GM19025 (cell line): Measurements from ENCODE around the gene SMIM36.
A peak's percentile ranks its signal among the peaks of the same experiment; 100 is the strongest.
"Not testable (repeated sequence)": the region's sequence is repeated elsewhere in the genome, so short reads cannot be mapped to it uniquely, and the experiment has no call there.

Experiments
- ATAC-seq: cut with Tn5 transposase; IDR thresholded peaks from one replicate; pipeline ENCODE4 v1.9.1; 2021; ENCODE audit warnings: mild to moderate bottlenecking, low read depth, moderate library complexity; ENCODE audit not compliant: unreplicated experiment

SMIM36 gene

DNA sequence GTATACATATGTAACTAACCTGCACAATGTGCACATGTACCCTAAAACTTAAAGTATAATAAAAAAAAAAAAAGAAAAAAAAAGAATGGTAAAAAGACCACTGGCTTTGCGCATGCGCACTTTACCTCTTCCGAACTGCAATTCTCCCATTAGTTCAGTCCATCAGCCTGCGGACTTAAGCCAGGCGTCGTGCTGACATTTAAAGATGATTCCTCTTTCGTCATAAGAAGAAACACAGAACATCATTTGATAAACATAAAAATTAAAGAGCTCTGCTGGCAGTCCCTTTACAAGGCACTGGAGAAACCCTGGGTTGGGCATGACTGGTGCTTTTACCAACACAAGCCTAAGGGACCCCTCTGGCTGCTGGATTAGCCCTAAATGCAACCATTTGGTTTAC is 3.6 kb downstream of the SMIM36 start:
- ATAC-seq: not testable (repeated sequence)

- not testable (repeated sequence) for ATAC-seq
Measured at GRCh38 chr17:55501626-55502025, 9.6 kb downstream of the SMIM36 start.

DNA sequence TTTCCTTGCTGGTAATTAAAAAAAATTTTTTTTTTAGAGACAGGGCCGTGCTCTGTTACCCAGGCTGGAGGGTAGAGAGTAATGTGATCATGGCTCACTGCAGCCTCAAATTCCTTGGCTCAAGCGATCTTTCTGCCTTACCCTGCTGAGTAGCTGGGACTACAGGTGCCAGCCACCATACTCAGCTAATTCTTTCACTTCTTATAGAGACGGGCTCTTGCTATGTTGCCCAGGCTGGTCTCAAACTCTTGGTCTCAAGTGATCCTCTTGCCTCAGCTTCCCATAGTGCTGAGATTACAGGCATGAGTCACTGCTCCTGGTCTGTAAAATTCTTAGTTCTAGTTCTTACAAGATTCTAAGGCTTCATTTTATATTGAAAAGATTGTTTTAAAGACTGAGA is 11.1 kb downstream of the SMIM36 start:
- no peak for ATAC-seq

- ATAC-seq: no peak
Measured at GRCh38 chr17:55496094-55496881, 15.0 kb downstream of the SMIM36 start.

- no peak for ATAC-seq
Measured at GRCh38 chr17:55495239-55495638, 16.0 kb downstream of the SMIM36 start.

DNA sequence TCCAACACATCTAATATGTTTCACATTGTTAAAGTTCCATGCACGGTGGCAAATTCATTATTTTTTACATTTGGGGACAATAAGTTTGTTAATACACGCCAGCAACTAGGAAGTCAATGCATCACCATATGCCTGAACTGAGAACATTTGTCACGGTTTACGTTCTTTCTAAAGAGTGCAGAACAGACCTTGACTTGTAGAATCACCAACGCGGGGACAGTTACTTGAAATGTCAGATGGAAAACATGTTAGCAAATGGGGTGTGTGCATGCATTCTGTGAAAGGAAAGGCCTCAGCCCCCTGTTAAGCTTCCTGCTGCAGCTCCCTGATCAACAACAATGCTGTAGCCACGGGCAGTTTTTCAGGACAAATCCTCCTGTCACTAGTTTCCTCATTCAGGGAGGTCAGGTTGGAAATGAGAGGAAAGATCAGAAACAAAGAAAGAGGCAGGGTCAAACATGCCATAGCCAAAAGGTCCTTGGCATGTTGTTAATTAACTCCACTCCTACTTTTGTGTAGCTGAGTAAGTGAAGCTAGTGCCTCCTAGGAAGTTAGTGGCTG is 18.4 kb downstream of the SMIM36 start:
- ATAC-seq: no peak

DNA sequence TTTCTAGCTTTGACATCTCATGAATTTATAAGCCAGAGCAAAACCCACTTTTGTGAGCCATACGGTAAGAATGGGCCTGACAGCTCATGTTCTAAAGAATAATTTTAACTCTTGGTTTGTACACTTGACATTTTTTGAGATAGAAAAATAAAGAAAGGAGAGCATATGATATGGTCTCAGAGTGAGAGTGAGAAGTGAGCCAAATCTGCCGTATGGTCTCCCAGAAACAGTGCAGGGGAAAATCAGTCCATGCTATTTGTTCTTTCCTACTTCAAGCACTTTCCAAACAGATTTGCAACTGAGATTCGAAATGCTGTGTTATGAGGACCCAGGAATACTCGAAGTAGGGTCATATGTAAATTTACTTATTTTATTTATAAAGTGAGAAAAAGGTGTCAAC is 20.9 kb downstream of the SMIM36 start:
- no peak for ATAC-seq

- ATAC-seq: no peak
Measured at GRCh38 chr17:55487695-55488432, 23.4 kb downstream of the SMIM36 start.

- ATAC-seq: no peak
Measured at GRCh38 chr17:55484575-55484974, 26.7 kb downstream of the SMIM36 start.

DNA sequence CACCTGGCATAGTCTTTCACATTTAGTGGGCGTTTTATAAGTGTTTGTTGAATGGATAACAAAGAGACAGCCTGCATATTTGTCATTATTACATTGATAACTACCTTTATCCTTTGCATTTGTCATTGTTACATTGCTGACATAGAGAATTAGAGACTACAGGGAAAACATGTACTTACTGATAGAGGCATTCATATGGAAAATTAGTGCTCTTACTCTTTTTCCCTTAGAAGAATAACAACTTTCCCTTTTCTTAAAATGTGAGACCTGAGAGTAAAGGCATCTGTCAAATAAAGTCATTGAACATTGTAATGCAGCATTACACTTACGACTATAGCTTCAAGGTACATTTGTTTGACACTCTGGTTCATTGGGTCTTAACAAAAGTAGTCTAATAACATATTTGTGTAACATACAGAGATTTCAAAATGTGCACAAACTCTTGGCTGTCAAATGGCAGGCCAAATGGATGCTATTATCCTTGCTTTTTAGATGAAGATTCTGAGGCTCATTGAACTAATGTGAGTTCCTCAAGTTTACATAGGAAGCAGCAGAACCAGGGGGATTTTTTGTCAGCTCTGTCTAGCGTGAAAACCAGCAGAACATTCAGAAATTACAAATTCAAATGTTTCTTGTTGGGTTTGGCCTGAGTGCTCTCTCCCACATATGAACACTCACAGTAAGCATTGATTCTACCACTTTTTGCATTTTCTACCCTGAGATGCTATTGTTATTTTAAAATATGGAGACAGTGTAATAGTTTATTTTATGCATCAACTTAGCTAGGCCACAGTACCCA is 28.5 kb downstream of the SMIM36 start:
- no peak for ATAC-seq

DNA sequence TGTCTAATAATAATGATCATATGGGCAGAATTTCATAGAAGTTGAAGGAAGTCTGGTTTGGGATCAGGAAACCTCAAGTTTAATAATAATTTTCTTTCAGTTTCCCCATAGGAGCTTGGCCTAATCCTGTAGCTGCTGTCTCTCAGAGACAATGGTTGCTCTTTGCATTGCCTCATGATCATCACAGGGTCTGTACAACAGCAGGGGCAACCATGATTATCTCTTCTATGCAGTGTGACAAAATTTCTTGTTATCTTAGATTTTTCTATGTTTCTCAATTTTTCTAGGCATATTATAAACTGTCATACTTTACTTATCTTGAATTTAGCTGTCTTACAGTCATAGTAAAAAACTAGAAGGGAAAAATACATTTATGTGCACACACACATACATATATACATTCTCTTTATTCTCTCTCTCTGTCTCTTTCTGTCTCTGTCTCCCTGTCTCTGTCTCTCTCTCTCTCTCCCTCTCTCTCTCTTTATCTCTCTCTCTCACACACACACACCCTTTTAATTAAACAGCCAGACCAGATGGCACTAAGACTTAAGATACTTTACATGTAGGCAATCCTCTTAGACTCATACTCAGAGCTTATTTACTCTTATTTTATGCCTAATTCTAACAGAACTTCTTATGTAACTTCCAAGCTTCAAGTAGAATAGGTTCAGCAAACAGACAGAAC is 30.5 kb downstream of the SMIM36 start:
- ATAC-seq: no peak

DNA sequence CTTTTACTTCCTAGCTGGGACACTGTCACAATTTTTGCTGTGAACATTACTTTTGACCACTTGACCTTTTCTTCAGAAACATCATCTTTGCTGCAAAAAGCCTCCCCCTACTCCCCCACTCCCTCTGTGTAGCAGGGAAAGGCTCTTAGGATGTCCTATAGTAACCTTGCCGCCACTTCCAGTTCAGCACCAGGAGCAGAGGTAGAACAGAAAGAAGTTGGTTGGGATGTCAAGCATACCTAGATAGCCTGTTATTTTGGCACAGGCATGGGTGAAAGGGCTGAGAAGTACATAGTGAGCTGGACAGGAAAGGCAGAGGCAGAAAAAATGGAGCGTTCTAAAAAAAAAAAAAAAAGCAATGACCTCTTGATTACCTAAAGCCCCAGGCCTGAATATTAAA is 31.3 kb downstream of the SMIM36 start:
- no peak for ATAC-seq

- no peak for ATAC-seq
Measured at GRCh38 chr17:55478971-55479370, 32.3 kb downstream of the SMIM36 start.

DNA sequence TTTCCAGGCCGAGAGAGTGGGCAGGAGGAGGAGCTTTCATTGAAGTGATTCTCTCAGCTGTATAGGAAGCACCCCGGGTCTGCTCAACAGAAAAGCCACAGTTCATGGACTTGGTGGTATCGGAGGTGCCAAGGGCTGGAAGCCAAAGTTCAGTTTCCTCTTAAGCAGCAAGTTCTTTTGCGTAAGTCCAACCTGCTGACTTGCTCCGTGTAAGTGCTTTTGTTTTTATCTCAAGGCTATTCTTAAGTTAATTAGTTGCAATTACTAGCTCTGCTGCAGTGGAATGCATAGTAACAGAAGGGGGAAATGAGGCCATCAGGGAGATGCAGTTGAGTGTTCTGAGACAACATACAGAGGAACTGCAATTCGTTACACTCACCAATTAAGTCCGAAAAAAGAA is 44.6 kb downstream of the SMIM36 start:
- no peak for ATAC-seq

GRCh38 chr17:55465771-55466170 is 45.5 kb downstream of the SMIM36 start:
- ATAC-seq: not testable (repeated sequence)

DNA sequence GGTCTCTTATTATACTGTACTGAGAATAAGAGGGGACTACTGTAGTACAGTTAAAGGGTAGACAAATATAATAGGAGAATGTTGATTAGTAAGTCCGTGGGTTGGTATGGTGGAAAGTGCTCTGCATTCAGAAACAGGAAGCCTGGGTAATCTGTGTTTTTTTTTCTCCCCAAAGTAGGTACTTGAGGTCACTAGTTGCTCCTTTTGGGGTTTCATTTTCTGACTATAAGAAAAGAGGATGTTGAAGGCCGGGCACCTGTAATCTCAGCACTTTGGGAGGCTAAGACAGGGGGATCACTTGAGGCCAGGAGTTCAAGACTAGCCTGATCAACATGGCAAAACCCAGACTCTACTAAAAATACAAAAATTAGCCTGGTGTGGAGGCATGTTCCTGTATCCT is 47.7 kb downstream of the SMIM36 start:
- peak; percentile 54 for ATAC-seq

DNA sequence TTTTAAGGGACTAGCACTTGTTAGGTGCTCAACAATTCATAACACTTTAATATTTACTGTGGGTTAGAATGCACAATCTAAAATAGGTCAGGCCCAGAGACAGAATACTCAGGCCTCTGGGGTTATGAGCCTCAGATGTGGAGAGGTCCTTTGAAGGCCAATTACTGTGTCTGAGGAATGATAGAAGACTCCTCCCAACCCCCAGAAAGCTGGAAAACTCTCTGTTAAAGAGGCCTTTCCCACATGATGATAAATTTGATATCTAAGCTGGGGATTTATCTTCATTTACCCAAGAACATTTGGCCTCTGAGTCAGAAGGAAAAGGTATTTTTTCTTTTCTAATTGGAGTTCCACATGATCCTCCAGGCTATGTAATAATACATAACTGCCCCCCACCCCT is 48.5 kb downstream of the SMIM36 start:
- no peak for ATAC-seq

- ATAC-seq: no peak
Measured at GRCh38 chr17:55462234-55462633, 49.0 kb downstream of the SMIM36 start.

DNA sequence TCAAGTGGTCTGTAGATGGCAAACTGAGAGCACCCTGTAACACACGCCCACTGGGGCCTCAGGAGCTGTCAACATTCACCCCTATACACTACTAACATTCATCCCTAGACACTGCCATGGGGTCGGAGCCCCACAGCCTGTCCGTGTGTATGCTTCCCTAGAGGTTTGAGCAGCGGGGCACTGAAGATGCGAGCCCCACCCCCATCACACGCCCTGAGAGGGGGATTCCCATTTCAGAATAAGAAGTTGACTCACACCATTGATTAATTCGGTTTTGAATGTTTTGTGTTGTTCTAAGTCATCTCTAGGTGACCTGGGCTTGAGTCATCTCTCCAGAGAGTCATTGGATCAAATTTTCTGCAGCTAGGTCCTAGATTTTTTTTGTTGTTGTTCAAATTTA is 52.3 kb downstream of the SMIM36 start:
- peak; percentile 64 for ATAC-seq

- ATAC-seq: no peak
Measured at GRCh38 chr17:55458287-55458900, 52.9 kb downstream of the SMIM36 start.
